GM12801 (cell line): ENCODE measurements around the gene HIGD1C.

Experiments used
- CTCF ChIP-seq: IDR thresholded peaks from one replicate; pipeline ENCODE4 v1.5.1; 2011; ENCODE audit warnings: control low read depth; ENCODE audit not compliant: insufficient read length; ENCODE audit errors: extremely low read depth

HIGD1C gene

GRCh38 chr12:50952510-50952909 lies at the start of gene HIGD1C:
Gene HIGD1C (plus strand): TSS chr12:50952544. CDS start chr12:50953999, 1,455 bp downstream.
- no peak for TF ChIP-seq CTCF

- TF ChIP-seq CTCF: no peak
Observed at GRCh38 chr12:50913224-50913623, 39.1 kb upstream of the HIGD1C start.

GRCh38 chr12:50914872-50915484 lies 37.4 kb upstream of the HIGD1C start:
- no peak for TF ChIP-seq CTCF

- no peak for TF ChIP-seq CTCF
Observed at GRCh38 chr12:50916292-50916691, 36.1 kb upstream of the HIGD1C start.

- TF ChIP-seq CTCF: no peak
Observed at GRCh38 chr12:50918584-50919316, 33.6 kb upstream of the HIGD1C start.

- no peak for TF ChIP-seq CTCF
Observed at GRCh38 chr12:50922820-50923219, 29.5 kb upstream of the HIGD1C start.

GRCh38 chr12:50923361-50924130 lies 28.8 kb upstream of the HIGD1C start:
- no peak for TF ChIP-seq CTCF
